KMS-11 (cell line): ENCODE measurements around the gene COL13A1.

ENCODE experiments used
- H2AFZ ChIP-seq: fragments of 200-600 bp; sonication (generic); 2 replicates; pipeline ENCODE4 v1.6.1; 2016; ENCODE audit warnings: antibody characterized with exemption, mixed run types, low read depth
- H3K27ac ChIP-seq: fragments of 200-600 bp; sonication (generic); 2 replicates; pipeline ENCODE4 v1.6.1; 2016; ENCODE audit warnings: mild to moderate bottlenecking, mixed run types
- H3K27me3 ChIP-seq: fragments of 200-600 bp; sonication (generic); 2 replicates; pipeline ENCODE4 v1.6.1; 2017; ENCODE audit warnings: mild to moderate bottlenecking, low read depth, mixed run types, moderate library complexity; ENCODE audit not compliant: insufficient read depth
- H3K36me3 ChIP-seq: fragments of 200-600 bp; sonication (generic); 2 replicates; pipeline ENCODE4 v1.6.1; 2017; ENCODE audit warnings: mild to moderate bottlenecking, mixed run types; ENCODE audit not compliant: insufficient read depth
- H3K4me1 ChIP-seq: fragments of 200-600 bp; sonication (generic); 2 replicates; pipeline ENCODE4 v1.6.1; 2016; ENCODE audit warnings: mild to moderate bottlenecking, low read depth, mixed run types; ENCODE audit not compliant: poor library complexity, severe bottlenecking
- H3K4me2 ChIP-seq: fragments of 200-600 bp; sonication (generic); 2 replicates; pipeline ENCODE4 v1.7.0; 2016; ENCODE audit warnings: mild to moderate bottlenecking, mixed run types
- H3K4me3 ChIP-seq: fragments of 200-600 bp; sonication (generic); IDR thresholded peaks from 2 replicates; pipeline ENCODE4 v1.6.1; 2017; ENCODE audit warnings: low read depth, low read length, mixed read lengths; ENCODE audit not compliant: insufficient read depth
- H3K79me2 ChIP-seq: fragments of 200-600 bp; sonication (generic); 2 replicates; pipeline ENCODE4 v1.6.1; 2016; ENCODE audit warnings: low read depth, mixed run types; ENCODE audit not compliant: insufficient read depth
- H3K9ac ChIP-seq: fragments of 200-600 bp; sonication (generic); 2 replicates; pipeline ENCODE4 v1.6.1; 2016; ENCODE audit warnings: mild to moderate bottlenecking, mixed run types
- H4K20me1 ChIP-seq: fragments of 200-600 bp; sonication (generic); 2 replicates; pipeline ENCODE4 v1.6.1; 2016; ENCODE audit warnings: mild to moderate bottlenecking, mixed run types; ENCODE audit not compliant: insufficient read depth
- CTCF ChIP-seq: fragments of 200-600 bp; sonication (generic); conservative IDR thresholded peaks from 2 replicates; pipeline ENCODE4 v1.6.1; 2017; ENCODE audit warnings: low read depth, mild to moderate bottlenecking, antibody characterized with exemption, low read length, moderate library complexity, mixed read lengths

Gene COL13A1

GRCh38 chr10:69961881-69962745 lies 160.4 kb downstream of the COL13A1 start:
- no peaks in the 10 kb centered on the region for H4K20me1 ChIP-seq
- H2AFZ ChIP-seq: no peak overlapping the region
- no peaks in the 10 kb centered on the region for H3K36me3 ChIP-seq
- no peaks in the 10 kb centered on the region for H3K4me1 ChIP-seq
- no peak overlapping the region for H3K27ac ChIP-seq
- H3K4me2 ChIP-seq: no peak overlapping the region
- H3K4me3 ChIP-seq: no peak overlapping the region
- H3K9ac ChIP-seq: no peak overlapping the region
- TF ChIP-seq CTCF: no peak
- no peaks in the 10 kb centered on the region for H3K79me2 ChIP-seq
- no peaks in the 10 kb centered on the region for H3K27me3 ChIP-seq

DNA sequence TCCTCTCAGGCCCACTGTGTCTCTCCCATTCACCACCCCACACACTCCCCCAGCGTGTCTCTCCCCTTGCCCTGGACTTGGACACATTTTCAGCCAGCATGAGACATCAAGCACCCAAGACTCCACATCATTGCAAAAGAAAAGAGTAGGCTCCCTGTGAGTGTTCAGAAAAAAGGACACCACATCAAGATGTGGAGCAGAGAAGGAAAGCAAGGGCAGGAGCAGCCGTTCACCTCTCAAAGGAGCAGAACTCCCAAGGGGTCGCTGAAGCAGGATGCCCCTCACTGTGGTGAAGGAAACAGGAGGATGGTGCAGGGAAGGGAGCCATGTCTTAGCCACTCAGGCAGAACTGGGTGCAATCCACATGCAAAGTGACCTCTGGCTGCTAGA lies 161.0 kb downstream of the COL13A1 start:
- no peaks in the 10 kb centered on the region for H3K36me3 ChIP-seq
- no peak overlapping the region for H3K4me2 ChIP-seq
- no peak overlapping the region for H3K9ac ChIP-seq
- H3K79me2 ChIP-seq: no peaks in the 10 kb centered on the region
- H3K27me3 ChIP-seq: no peaks in the 10 kb centered on the region
- TF ChIP-seq CTCF: no peak
- no peak overlapping the region for H3K4me3 ChIP-seq
- no peak overlapping the region for H3K27ac ChIP-seq
- H4K20me1 ChIP-seq: no peaks in the 10 kb centered on the region
- no peaks in the 10 kb centered on the region for H3K4me1 ChIP-seq
- H2AFZ ChIP-seq: no peak overlapping the region

DNA sequence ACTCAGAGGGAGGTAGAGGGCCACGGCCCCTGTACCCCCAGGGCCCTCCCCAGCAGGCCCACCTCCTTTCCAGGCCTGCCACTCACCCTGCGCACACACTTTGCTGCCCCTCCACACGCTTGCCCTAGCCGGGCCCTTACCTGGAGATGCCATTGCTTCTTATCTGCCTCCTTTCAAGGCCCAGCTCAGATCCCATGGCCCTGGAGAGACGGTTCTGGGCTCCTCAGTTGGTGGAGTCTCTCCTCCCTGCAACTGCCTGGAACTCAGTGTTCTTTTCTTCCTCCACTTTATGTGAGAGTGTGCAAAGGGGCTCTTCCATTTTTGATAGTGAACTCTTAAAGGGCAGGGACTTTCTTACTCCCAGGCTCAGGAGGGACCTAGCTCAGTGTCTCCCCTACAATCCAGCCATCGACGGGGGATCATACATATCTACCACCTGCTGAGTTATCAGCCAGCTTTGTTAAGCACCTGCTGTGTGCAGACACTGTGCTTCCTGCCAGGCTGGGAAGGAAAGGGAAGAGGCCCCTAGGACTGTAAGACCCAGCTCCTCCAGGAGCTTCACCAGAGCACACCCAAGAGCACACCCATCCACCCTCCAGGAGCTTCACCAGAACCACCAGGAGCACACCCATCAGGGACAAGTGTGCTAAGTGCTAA lies 161.6 kb downstream of the COL13A1 start:
- H2AFZ ChIP-seq: no peak overlapping the region
- H3K36me3 ChIP-seq: no peaks in the 10 kb centered on the region
- H3K4me1 ChIP-seq: no peaks in the 10 kb centered on the region
- H3K4me3 ChIP-seq: no peak overlapping the region
- H3K79me2 ChIP-seq: no peaks in the 10 kb centered on the region
- H3K27me3 ChIP-seq: no peaks in the 10 kb centered on the region
- no peak overlapping the region for H3K27ac ChIP-seq
- H3K9ac ChIP-seq: no peak overlapping the region
- no peak for TF ChIP-seq CTCF
- no peak overlapping the region for H3K4me2 ChIP-seq
- no peaks in the 10 kb centered on the region for H4K20me1 ChIP-seq

DNA sequence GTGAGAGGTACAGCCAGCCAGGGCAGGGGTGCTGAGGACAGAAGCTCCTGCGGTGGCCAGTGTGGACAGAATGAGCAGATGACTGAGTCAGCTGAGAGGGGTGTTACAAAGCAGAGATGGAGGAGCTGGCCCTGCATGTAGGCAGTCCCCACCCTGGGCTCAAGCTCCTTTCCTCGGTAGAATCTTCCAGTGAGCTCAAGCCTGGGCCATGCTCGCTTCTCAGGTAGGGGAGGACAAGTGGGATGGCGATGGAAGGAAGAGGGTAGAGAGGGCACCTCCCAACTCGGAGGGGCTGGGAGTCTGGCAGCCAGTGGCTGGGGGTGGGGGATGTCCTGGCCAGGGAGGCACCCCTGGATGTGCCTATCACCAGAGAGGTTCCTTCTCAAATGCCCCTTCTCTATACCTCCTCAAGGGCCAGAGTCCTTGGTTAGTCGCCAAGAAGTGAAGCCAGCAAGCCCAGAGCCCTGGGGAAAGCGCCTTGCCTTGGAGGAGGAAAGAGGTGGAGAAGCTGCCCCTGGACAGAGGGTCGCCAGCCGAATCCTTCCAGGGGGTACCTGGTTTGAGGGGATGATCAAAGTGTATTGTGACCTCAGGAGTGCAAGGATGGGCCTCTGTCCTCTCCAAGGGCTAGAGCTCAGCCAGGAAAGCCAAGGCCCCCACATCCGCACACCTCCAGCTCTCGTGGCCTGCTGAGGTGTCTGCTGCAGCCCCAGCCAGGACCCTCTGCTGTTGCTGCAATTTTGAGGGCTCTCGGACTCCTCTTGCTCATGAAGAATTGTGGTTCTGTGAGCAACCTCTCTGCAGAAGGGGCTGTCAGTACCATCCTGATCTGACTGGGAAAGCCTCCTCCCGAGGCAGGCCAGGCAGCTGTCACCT lies 162.4 kb downstream of the COL13A1 start:
- Histone ChIP-seq H2AFZ (no peak overlapping the region), H3K79me2 (no peaks in the 10 kb centered on the region), H4K20me1 (no peaks in the 10 kb centered on the region), H3K4me3 (no peak overlapping the region), H3K9ac (no peak overlapping the region), H3K4me2 (no peak overlapping the region), H3K27me3 (no peaks in the 10 kb centered on the region), H3K27ac (no peak overlapping the region), H3K36me3 (no peaks in the 10 kb centered on the region), H3K4me1 (no peaks in the 10 kb centered on the region)
- TF ChIP-seq CTCF: no peak
